Middle frontal gyrus (tissue), 1 donor: ENCODE data around the gene HDGF.
"Not testable (repeated sequence)": the region's sequence is repeated elsewhere in the genome, so short reads cannot be mapped to it uniquely, and the experiment has no call there.

Source experiments
- DNase-seq: peaks from one replicate; pipeline ENCODE4 v3.0.0-alpha.2; 2015; ENCODE audit warnings: low spot score; ENCODE audit errors: extremely low spot score

The HDGF gene

GRCh38 chr1:156767101-156767878 is 15.8 kb upstream of the HDGF start, which contains the start of gene PRCC:
Gene PRCC (plus strand): TSS chr1:156767535. CDS start chr1:156767772, 237 bp downstream.
- DNase-seq, result peak; percentile 100

- DNase-seq, result no peak
These were observed 15.0 kb upstream of the HDGF start for GRCh38 chr1:156766298-156767100.

DNA sequence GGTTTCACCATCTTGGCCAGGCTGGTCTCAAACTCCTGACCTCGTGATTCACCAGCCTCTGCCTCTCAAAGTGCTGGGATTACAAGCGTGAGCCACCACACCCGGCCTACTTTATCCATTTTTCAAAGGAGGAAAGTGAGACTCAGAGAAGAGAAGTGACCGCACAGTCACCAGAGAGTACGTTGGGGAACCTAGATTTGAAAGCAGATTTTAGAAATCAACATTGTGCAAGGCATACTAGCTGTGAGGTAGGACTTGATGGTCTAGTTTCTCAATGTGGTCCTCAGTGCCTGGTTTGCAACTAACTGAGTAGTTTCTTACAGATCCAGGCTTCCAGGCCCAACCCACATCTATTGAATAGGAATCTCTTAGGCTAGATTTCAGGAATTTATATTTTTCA is 14.2 kb upstream of the HDGF start:
- no peak for DNase-seq

DNA sequence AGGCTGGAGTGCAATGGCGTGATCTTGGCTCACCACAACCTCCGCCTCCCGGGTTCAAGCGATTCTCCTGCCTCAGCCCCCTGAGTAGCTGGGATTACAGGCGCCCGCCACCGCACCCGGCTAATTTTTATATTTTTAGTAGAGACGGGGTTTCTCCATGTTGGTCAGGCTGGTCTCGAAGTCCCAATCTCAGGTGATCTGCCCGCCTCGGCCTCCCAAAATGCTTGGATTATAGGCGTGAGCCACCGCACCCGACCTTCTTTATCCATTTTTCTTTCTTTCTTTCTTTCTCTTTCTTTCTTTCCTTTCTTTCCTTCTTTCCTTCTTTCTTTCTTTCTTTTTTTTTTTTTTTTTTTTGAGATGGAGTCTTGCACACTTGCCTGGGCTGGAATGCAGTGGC is 13.7 kb upstream of the HDGF start:
- not testable (repeated sequence) for DNase-seq

GRCh38 chr1:156760796-156761104 is 9.3 kb upstream of the HDGF start:
- DNase-seq, result no peak

GRCh38 chr1:156760092-156760795 is 8.8 kb upstream of the HDGF start:
- no peak for DNase-seq

DNA sequence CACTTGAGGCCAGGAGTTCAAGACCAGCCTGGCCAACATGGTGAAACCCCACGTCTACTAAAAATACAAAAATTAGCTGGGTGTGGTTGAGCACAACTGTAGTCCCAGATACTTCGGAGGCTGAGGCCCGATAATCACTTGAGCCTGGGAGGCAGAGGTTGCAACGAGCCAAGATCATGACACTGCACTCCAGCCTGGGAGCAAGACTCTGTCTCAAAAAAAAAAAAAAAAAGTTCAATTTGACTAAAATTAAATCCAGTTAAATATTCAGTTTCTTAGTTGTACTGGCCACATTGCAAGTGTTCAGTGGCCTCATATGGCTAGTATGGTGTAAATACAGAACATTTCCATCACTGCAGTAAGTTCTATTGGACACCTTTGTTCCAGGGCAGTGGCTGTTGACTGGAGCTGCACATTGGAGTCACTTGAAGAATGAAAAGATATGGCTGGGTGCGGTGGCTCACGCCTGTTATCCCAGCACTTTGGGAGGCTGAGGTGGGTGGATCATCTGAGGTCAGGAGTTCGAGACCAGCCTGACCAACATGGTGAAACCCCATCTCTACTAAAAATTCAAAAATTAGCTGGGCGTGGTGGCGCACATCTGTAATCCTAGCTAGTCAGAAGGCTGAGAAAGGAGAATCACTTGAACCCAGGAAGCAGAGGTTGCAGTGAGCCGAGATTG is 6.2 kb upstream of the HDGF start:
- not testable (repeated sequence) for DNase-seq

- DNase-seq, result no peak
These were observed 4.9 kb upstream of the HDGF start for GRCh38 chr1:156756355-156756754.

DNA sequence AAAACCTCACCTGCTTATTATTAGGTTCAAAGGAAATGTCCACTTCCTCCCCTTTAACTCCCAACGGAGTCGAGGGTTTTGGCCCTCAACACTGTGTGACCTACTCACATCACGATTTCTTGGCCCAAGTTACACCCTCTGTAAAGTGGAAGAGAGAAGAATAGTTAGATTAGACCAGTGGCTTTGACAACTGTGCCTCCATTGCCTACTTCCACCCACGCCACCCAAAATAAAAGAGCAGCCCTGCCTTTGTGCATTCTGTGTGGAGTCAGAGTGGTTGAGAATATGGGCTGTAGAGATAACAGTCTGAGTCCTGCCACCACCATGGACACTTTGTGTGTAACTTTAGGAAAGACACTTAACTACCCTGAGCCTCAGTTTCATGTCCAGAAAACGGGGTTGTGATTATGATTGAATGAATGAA is 4.1 kb upstream of the HDGF start:
- DNase-seq, result no peak

GRCh38 chr1:156754219-156754618 is 2.7 kb upstream of the HDGF start:
- DNase-seq, result no peak

DNA sequence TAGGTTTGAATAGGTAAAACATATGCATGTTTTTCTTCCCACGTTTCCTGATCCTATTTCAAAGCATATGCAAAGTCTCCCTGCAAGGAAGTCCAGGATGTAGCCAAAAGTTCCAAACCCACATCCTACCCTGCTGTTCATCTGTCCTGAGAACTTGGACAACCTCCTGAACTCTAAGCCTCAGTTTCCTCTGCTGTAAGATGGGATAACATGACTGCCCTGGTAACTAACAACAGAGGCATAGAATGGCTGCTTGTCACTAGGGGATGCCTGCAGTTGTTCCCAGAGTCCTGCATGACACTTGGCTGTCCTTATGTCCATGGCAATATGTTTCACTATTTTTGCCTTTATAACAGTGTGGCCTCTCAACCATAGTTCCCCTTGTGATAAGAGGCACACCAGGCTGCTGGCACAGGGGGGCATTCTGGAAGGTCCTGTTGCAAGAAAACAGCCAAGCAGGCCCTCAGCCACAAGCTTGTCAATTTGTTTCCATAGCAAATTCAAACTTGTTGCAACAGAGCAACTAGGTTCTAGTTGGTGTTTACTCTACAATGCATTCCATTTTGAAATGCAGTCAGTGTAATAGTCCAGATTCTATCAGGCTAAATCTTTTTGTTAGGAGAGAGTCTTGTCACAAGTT is 1.5 kb upstream of the HDGF start:
- no peak for DNase-seq

- peak; percentile 93 for DNase-seq
These were observed 444 bp upstream of the HDGF start for GRCh38 chr1:156751757-156752481.

GRCh38 chr1:156750711-156751450 is 594 bp downstream of the HDGF start:
- DNase-seq, result no peak

DNA sequence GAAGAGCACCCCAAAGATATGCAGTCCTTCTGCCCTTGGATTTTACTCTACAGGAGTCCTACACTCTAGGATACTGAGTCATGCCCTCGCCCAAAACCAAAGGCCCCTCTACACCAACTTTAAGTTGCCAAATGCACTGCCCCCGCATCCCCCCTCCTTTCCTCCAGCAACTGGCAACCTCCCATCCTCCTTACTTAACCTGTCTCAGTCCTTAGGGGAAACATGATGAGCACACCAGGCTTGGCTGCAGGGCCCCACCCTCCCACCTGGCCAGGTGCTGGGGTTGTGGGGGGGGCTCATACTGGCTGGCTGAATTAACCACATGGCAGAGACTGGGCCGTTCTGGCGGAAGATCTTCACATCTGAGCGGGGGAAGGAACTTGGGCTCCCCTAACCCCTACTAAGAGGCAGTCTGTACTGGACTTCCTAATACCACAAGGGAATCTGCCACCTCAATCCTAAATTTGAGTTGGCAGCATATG is 1.2 kb downstream of the HDGF start:
- no peak for DNase-seq

GRCh38 chr1:156749419-156750118 is 1.9 kb downstream of the HDGF start:
- no peak for DNase-seq

- no peak for DNase-seq
These were observed 2.6 kb downstream of the HDGF start for GRCh38 chr1:156748670-156749418.

- DNase-seq, result no peak
These were observed 3.5 kb downstream of the HDGF start for GRCh38 chr1:156747742-156748669.
